Keratinocyte (primary cell): Measurements from ENCODE around the gene CS. TPM values are rescaled to one million over a fixed set of nuclear protein-coding genes. Genes with fewer than 3 reads are reported as not detected.

ENCODE experiments used
- DNase-seq: peaks from one replicate; pipeline ENCODE4 v3.0.0-alpha.2; 2011; ENCODE audit warnings: low read depth, missing footprints, low spot score
- FAIRE-seq: peaks from 2 replicates; lab custom pipeline; 2011; peaks lifted over from hg19 to GRCh38; lab: Jason Lieb, UNC
- H2AFZ ChIP-seq: 2 replicates; pipeline ENCODE4 v1.6.0; 2012; ENCODE audit warnings: low read length, control low read depth, inconsistent platforms; ENCODE audit not compliant: control insufficient read depth
- H3K27ac ChIP-seq: 2 replicates; pipeline ENCODE4 v1.5.1; 2011; ENCODE audit warnings: low read length; ENCODE audit not compliant: control insufficient read depth, insufficient read depth
- H3K27me3 ChIP-seq: 3 replicates; pipeline ENCODE4 v1.6.0; 2011; ENCODE audit warnings: low read length; ENCODE audit not compliant: control insufficient read depth, insufficient read depth; ENCODE audit errors: extremely low read depth
- H3K36me3 ChIP-seq, 2 experiments: 2 replicates in 1 of 2; 3 replicates in 1 of 2; pipeline ENCODE4 v1.5.1; 2011; ENCODE audit warnings: low read length in 2 of 2, mild to moderate bottlenecking in 1 of 2; ENCODE audit not compliant: control insufficient read depth in 2 of 2, insufficient read depth in 2 of 2; ENCODE audit errors: extremely low read depth in 1 of 2
- H3K4me1 ChIP-seq: 3 replicates; pipeline ENCODE4 v1.5.1; 2011; ENCODE audit warnings: low read length; ENCODE audit not compliant: control insufficient read depth, insufficient read depth; ENCODE audit errors: extremely low read depth
- H3K4me2 ChIP-seq: 3 replicates; pipeline ENCODE4 v1.6.0; 2011; ENCODE audit warnings: low read depth, low read length; ENCODE audit not compliant: control insufficient read depth, insufficient read depth; ENCODE audit errors: extremely low read depth
- H3K4me3 ChIP-seq, 3 experiments: fragments of 200-600 bp in 1 of 3; sonication (generic) in 1 of 3; 2 replicates in 2 of 3; 3 replicates in 1 of 3; pipeline ENCODE4 v1.5.1; 2011 to 2016; ENCODE audit warnings: low read length in 3 of 3, mild to moderate bottlenecking in 3 of 3, control low read depth in 2 of 3, inconsistent platforms in 1 of 3, low read depth in 1 of 3, mixed read lengths in 1 of 3, mixed run types in 1 of 3, moderate library complexity in 1 of 3; ENCODE audit not compliant: control insufficient read depth in 2 of 3, insufficient read depth in 2 of 3; ENCODE audit errors: extremely low read depth in 1 of 3
- H3K79me2 ChIP-seq: 2 replicates; pipeline ENCODE4 v1.6.0; 2012; ENCODE audit warnings: low read length; ENCODE audit not compliant: control insufficient read depth, insufficient read depth
- H3K9ac ChIP-seq: 3 replicates; pipeline ENCODE4 v1.6.0; 2011; ENCODE audit warnings: low read length; ENCODE audit not compliant: control insufficient read depth, insufficient read depth; ENCODE audit errors: extremely low read depth
- H3K9me1 ChIP-seq: 3 replicates; pipeline ENCODE4 v1.6.0; 2011; ENCODE audit warnings: low read length; ENCODE audit not compliant: control insufficient read depth, insufficient read depth; ENCODE audit errors: extremely low read depth
- H3K9me3 ChIP-seq: 2 replicates; pipeline ENCODE4 v1.5.1; 2012; ENCODE audit warnings: low read depth, low read length; ENCODE audit not compliant: control insufficient read depth
- H4K20me1 ChIP-seq: 3 replicates; pipeline ENCODE4 v1.6.0; 2011; ENCODE audit warnings: low read length; ENCODE audit not compliant: control insufficient read depth, insufficient read depth; ENCODE audit errors: extremely low read depth
- EZH2 ChIP-seq: IDR thresholded peaks from one replicate; pipeline ENCODE4 v1.6.1; 2012; ENCODE audit warnings: inconsistent platforms, mild to moderate bottlenecking, low read length, moderate library complexity
- dilution Hi-C: fragments of 300-500 bp; cut with MboI; formaldehyde crosslinking; loops from one replicate; pipeline ENCODE4 v1.7.0; 2020; ENCODE audit warnings: low sequenced_read_pairs; ENCODE audit not compliant: extremely low pct_ligation_motif_present
- polyA plus RNA-seq, 5 experiments: library from polyadenylated mRNA; depleted of rRNA in 3 of 5; stranded (reverse) in 3 of 5; stranded (forward) in 1 of 5; unstranded in 1 of 5; fragments of >200 nt; gene quantifications; 1 replicate in 1 of 5; 2 replicates in 3 of 5; 3 replicates in 1 of 5; pipeline versions ENCODE4 v1.2.1 to v1.2.3, GENCODE V29; 2011 to 2012; ENCODE audit warnings: missing spikeins in 2 of 5, low read depth in 1 of 5, low replicate concordance in 1 of 5
- TF ChIP-seq, protein P1 (sequence below), 3 experiments: IDR thresholded peaks in 1 of 3; conservative IDR thresholded peaks in 1 of 3; optimal IDR thresholded peaks in 1 of 3; 2 replicates in 2 of 3; 3 replicates in 1 of 3; pipeline versions ENCODE3 to v1.5.1; 2011; ENCODE audit warnings: low read length in 3 of 3, mild to moderate bottlenecking in 3 of 3, moderate library complexity in 2 of 3, control low read depth in 1 of 3, inconsistent platforms in 1 of 3; ENCODE audit not compliant: insufficient read depth in 2 of 3; ENCODE audit errors: extremely low read depth in 1 of 3

CS gene
- polyA plus RNA-seq, 1 donor (not counting 4 experiments of a cell fraction or from before 2014, with no cell fraction given) = 105 TPM

DNA sequence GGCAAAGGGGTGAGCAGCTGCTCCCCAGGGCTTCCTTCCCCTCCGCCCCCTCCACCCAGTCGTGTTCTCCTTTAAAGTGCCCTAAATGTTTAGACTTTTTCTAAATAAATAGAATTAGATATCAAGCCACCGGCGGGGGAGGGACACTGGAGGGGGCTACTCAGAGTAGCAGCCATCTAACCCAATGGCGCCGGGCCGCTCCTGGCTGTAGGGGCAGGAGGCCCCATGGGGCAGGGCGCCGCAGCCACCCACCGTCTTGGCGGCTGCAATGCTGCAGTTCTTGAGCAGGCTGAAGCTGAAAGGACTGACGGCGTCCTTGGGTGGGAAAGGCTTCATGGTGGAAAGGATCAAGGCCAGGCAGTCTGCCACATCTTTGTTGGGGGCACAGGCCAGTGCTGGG is 57.1 kb downstream of the CS start:
- TF ChIP-seq, protein P1, sequence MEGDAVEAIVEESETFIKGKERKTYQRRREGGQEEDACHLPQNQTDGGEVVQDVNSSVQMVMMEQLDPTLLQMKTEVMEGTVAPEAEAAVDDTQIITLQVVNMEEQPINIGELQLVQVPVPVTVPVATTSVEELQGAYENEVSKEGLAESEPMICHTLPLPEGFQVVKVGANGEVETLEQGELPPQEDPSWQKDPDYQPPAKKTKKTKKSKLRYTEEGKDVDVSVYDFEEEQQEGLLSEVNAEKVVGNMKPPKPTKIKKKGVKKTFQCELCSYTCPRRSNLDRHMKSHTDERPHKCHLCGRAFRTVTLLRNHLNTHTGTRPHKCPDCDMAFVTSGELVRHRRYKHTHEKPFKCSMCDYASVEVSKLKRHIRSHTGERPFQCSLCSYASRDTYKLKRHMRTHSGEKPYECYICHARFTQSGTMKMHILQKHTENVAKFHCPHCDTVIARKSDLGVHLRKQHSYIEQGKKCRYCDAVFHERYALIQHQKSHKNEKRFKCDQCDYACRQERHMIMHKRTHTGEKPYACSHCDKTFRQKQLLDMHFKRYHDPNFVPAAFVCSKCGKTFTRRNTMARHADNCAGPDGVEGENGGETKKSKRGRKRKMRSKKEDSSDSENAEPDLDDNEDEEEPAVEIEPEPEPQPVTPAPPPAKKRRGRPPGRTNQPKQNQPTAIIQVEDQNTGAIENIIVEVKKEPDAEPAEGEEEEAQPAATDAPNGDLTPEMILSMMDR (optimal IDR thresholded peaks at IDR 0.05 in 1 of 3, IDR thresholded peaks at IDR 0.05 in 1 of 3, conservative IDR thresholded peaks at IDR 0.05 in 1 of 3; ENCODE audit: extremely low read depth in 1 of 3, insufficient read depth in 2 of 3, low read length in 3 of 3) = no peak
- no peak for TF ChIP-seq EZH2
- peaks cover 3% of the 10 kb centered on the region for H4K20me1 ChIP-seq
- H3K36me3 ChIP-seq = peaks cover 40 to 57% of the 10 kb centered on the region in 2 experiments
- DNase-seq (no peak), FAIRE-seq (no peak)
- peaks cover 1% of the 10 kb centered on the region for H3K79me2 ChIP-seq
- no peaks in the 10 kb centered on the region for H3K27me3 ChIP-seq
- no peak overlapping the region for H3K4me2 ChIP-seq
- H3K9me1 ChIP-seq = no peaks in the 10 kb centered on the region
- no peak overlapping the region for H2AFZ ChIP-seq
- no peak overlapping the region for H3K27ac ChIP-seq
- no peak overlapping the region for H3K9ac ChIP-seq
- H3K4me1 ChIP-seq = no peaks in the 10 kb centered on the region
- no peaks in the 10 kb centered on the region for H3K9me3 ChIP-seq
- no peak overlapping the region for H3K4me3 ChIP-seq
- dilution Hi-C loops = no loop called here

DNA sequence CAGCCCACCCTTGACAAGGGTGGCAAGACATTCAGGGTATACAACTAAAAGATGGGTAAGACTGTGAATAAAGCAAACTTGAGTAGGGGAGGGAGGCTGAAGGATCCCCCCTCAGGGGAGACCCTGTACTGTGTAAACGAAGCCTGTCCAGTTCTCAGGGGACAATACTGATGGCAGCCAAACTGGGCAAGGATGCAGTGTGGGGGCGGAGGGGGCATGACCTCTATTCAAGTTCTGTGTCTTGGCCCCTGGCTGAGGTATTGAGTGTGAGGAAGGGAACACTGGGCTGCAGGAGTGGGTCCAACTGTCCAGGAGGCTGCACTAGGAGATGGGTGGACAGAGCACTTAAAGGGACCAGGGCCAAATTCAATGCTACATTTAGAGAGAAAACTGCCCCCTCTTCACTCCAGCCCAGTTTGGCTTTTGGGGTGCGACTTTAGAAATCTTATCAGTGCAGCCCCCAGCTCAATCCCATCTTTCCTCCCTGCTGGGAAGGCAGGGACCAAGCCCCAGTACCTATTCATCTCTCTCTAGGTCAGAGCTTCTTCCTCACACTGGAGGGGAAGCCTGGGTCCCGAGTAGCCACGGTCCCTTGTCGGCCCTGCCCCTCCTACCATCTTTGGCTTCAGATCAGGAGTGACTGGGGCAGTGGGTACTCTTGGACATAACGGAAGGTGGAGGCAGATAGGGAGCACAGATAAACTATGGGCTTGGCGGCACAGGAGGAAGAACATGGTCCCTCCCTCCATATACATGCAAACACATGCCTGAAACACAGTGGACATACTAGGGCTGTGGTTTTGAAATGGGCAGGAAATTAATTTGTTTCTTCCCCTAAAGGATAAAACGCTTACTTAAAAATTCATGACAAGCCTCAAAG is 58.5 kb downstream of the CS start:
- no peak overlapping the region for H3K4me3 ChIP-seq
- no peaks in the 10 kb centered on the region for H3K79me2 ChIP-seq
- no peaks in the 10 kb centered on the region for H3K9me3 ChIP-seq
- no peak overlapping the region for H3K9ac ChIP-seq
- H3K27me3 ChIP-seq = no peaks in the 10 kb centered on the region
- dilution Hi-C loops = no loop called here
- no peak for TF ChIP-seq EZH2
- TF ChIP-seq, protein P1 (optimal IDR thresholded peaks at IDR 0.05 in 1 of 3, IDR thresholded peaks at IDR 0.05 in 1 of 3, conservative IDR thresholded peaks at IDR 0.05 in 1 of 3; ENCODE audit: extremely low read depth in 1 of 3, insufficient read depth in 2 of 3, low read length in 3 of 3) = no peak
- no peaks in the 10 kb centered on the region for H3K9me1 ChIP-seq
- H3K4me1 ChIP-seq = no peaks in the 10 kb centered on the region
- peaks cover 3% of the 10 kb centered on the region for H4K20me1 ChIP-seq
- H2AFZ ChIP-seq = no peak overlapping the region
- DNase-seq = no peak
- no peak overlapping the region for H3K4me2 ChIP-seq
- no peak for FAIRE-seq
- peaks cover 32 to 53% of the 10 kb centered on the region in 2 experiments for H3K36me3 ChIP-seq
- H3K27ac ChIP-seq = no peak overlapping the region
